ENCODE results near the gene FMOD.
"Not testable (repeated sequence)": the region's sequence is repeated elsewhere in the genome, so short reads cannot be mapped to it uniquely, and the experiment has no call there.

The FMOD gene

DNA sequence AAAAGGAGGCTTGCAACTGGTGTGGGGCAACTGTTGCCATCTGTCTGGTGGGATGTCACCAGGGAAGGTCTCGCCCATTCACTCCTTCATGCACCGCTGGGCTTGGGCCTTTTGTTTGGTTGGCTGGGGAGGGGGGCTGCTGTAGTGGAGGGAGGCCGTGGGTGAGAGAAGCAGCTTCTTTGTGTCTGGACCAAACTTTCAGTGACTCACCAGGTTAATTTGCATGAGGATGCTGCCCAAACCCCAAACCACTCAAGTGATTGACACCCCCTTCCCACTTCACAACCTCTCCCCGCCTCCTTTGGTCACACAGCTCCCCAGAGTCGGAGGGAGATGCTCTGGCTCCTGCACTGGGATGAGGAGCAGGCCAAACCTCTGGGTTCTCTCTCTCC lies 25.9 kb downstream of the FMOD start:
- DNase-seq: peak; percentile 92

- DNase-seq: peak; percentile 52
Observed at GRCh38 chr1:203324105-203325025, 26.6 kb downstream of the FMOD start.

DNA sequence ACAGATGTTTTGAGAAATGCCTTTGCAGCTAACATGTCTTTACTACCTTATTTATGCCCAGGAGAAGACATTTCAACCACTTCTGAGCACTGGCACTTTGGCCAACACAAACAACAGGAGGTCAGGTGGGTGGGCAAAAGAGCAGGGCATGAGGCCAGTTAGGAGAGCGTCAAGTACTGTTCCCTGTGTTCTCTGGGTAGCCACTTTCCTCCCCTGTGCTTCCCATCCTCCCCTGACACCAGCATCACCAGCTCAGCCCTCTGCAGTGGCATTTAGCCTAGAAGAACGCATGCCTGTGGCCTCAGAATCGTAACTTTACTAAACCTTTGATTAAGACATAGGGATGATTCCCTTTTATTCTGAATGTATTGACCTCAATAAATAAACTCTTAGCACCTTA lies 27.3 kb downstream of the FMOD start:
- no peak for DNase-seq

DNA sequence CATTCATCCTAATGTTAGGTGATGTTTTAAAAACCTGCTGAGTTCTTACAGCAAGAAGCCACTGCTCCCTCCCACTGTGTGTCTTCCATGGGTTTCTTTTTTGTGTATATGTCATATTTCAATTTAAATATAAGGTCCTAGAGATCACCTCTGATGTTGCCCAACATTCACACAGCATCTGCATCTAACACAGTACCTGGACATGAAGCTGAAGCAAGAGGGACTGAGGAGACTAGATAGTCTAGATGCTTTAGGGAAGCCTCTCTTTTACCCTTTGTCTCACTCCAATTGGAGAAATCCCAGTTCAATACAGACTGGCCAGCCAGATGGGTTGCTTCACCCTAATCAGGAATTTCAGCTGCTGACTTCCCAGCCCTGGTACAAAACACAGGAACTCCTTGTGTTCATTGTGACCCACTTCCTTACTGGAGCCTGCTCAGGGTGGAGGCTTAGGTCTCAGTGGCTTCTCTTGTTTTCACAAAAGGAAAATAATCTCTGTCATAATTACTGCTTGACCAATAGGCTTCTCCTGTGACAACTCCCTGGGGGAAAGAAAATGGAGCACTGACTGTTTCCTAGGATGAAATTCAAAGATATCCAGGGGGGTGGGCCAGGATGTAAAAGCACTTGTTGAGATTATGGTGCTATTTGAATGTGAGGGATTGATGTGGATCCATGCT lies 28.3 kb downstream of the FMOD start:
- peak; percentile 60 for DNase-seq

DNA sequence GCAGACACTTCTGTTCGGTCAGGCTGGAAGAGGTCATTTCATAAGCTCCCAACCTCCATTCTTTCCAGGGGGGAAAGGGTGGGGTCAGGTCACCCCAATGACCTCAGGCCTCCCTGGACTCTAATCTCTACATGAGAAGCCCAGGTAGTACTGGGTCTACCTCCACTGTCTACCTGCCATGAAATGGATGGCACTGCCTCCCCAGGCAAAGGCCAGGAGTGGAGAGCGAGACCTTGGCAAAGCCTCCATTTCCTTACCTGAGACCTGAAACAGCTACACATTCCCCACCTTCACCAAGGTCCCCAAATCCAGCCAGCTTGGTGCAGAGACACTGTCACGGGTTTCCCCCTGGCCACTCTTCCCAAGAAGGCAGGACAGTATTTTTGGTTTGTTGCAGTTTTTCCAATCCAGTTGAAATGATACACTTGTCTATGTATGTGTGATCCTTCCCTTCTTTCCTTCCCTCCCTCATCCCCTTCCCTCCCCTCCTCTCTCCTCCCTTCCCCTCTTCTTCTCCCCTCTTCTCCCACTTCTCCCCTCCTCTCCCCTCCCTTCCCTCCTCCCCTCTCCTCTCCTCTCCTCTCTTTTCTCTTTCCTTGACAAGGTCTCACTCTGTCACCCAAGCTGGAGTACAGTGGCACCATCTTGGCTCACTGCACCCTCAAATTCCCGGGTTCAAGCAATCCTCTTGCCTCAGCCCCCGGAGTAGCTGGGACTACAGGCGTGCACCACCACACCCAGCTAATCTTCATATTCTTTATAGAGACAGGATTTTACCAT lies 29.5 kb downstream of the FMOD start:
- DNase-seq: no peak

- peak; percentile 99 for DNase-seq
Observed at GRCh38 chr1:203320591-203321272, 30.2 kb downstream of the FMOD start.

GRCh38 chr1:203318229-203318517 lies 32.7 kb downstream of the FMOD start:
- no peak for DNase-seq

DNA sequence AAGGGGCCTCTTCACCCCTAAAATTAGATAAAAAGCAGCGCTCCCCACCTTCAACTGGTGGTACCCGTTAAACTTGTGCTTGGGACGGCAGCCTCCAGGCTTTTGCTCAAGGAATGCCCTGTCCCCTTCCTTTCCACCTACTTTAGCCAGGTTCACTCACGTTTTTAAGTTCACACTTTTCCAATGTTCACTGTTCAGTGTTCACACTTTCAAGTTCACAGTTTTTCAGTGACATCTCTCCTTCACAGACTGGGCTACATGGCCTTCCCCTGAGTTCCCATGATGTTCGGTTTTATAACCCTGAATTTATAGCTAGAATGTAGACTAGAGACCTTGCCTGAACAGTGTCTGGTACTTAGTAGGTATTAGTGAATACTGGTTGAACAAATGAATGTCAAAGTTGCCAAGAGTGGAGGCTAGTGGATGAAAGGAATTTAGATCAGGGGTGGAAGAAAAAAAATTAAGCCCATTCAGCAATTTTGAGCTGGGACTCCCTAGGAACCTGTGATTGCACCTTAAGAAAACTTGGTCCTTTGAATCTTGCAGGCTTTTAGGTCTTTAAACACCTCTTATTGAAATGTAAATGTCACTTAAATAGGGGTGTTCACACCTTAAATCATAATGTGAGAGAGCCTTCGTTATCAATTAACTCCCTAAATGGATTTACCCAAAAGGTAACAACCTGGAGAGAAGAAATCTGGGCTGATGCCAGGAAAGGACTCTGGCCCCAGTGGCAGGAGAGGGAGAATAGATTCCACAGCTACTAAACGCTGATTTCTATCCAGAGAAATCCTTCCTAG lies 33.3 kb downstream of the FMOD start:
- no peak for DNase-seq

DNA sequence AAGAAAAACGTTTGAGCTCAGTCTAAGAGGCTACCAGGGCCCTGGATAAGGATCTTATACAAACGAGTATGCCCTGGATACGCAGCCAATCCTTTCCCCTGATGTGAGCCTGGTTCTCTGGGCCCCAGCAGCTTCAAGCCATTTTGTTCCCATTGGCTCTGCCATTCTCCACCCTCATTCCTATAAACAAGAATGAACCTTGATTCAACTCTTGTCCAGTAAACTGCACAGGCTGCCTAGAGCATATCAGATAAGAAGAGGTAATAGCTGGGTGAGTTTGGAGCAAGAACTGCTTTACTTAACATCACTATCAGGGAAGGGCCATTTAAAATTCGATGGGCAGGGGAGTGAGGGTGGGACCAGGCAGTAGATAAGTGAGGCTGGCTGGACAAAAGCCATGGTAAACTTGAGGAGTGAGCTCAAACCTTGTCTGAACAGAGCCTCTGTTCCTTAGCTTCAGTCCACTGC lies 34.3 kb downstream of the FMOD start:
- no peak for DNase-seq

DNA sequence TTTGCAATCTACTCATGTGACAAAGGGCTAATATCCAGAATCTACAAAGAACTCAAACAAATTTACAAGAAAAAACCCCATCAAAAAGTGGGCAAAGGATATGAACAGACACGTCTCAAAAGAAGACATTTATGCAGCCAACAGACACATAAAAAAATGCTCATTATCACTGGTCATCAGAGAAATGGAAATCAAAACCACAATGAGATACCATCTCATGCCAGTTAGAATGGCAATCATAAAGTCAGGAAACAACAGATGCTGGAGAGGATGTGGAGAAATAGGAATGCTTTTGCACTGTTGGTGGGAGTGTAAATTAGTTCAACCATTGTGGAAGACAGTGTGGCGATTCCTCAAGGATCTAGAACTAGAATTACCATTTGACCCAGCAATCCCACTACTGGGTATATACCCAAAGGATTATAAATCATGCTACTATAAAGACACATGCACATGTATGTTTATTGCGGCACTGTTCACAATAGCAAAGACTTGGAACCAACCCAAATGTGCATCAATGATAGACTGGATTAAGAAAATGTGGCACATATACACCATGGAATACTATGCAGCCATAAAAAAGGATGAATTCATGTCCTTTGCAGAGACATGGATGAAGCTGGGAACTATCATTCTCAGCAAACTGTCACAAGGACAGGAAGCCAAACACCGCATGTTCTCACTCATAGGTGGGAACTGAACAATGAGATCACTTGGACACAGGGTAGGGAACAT lies 36.7 kb downstream of the FMOD start:
- DNase-seq: not testable (repeated sequence)

DNA sequence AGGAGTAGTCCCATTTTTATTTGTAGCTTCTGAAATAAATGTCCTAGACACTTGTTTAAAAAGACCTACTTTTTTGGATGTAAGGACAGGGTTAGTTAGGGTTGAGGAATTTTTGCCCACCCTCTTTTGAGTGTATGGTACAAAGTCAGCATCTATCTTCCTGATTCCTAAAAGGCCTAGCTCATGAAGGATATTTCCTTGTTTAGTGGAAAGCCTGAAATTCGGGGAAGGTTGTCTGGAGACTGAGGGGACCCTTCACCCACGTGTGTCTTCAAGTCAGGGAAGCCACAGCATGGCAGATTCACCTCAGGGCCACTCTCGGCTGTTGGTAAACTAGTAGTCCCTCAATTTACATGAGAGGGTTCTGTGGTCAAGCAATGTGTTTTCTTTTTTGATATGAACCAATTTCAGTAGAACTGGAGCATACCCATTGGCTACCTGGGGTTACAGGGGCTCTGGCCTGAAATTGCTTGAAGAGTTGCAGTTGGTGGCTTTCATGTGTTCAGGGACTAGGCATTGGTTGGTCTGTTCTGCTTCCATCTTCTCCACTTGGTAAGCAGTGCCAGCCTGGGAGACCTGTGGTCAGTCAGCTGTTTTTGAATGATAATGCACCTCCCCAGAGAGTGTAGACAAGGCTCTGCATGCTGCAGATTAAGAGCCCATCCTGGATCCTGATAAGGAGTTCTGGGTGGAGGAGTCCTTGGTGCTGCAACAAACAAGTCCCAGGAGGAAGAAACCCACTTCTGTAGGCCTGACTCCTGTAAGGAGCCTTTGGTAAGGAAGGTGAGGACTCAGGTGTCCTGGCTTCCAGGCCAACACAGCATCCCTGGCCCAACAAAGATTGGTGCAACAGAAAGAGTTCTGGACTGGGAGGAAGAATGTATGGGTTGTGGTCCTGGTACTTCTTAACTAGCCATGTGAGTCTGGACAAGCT lies 39.3 kb downstream of the FMOD start:
- DNase-seq: no peak

GRCh38 chr1:203308923-203309331 lies 42.0 kb downstream of the FMOD start:
- DNase-seq: no peak

- DNase-seq: no peak
Observed at GRCh38 chr1:203308328-203308922, 42.5 kb downstream of the FMOD start.

- DNase-seq: no peak
Observed at GRCh38 chr1:203307641-203308126, 43.2 kb downstream of the FMOD start.

DNA sequence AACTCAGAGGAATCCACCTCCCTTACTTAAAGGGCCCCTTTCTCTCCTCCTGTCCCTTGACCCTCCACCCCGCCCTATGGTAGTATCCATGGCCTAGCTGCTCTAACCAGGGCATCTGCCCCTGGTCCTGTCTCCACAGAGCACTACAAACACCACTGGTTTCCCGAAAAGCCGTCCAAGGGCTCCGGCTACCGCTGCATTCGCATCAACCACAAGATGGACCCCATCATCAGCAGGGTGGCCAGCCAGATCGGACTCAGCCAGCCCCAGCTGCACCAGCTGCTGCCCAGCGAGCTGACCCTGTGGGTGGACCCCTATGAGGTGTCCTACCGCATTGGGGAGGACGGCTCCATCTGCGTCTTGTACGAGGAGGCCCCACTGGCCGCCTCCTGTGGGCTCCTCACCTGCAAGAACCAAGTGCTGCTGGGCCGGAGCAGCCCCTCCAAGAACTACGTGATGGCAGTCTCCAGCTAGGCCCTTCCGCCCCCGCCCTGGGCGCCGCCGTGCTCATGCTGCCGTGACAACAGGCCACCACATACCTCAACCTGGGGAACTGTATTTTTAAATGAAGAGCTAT lies 43.9 kb downstream of the FMOD start:
- no peak for DNase-seq

DNA sequence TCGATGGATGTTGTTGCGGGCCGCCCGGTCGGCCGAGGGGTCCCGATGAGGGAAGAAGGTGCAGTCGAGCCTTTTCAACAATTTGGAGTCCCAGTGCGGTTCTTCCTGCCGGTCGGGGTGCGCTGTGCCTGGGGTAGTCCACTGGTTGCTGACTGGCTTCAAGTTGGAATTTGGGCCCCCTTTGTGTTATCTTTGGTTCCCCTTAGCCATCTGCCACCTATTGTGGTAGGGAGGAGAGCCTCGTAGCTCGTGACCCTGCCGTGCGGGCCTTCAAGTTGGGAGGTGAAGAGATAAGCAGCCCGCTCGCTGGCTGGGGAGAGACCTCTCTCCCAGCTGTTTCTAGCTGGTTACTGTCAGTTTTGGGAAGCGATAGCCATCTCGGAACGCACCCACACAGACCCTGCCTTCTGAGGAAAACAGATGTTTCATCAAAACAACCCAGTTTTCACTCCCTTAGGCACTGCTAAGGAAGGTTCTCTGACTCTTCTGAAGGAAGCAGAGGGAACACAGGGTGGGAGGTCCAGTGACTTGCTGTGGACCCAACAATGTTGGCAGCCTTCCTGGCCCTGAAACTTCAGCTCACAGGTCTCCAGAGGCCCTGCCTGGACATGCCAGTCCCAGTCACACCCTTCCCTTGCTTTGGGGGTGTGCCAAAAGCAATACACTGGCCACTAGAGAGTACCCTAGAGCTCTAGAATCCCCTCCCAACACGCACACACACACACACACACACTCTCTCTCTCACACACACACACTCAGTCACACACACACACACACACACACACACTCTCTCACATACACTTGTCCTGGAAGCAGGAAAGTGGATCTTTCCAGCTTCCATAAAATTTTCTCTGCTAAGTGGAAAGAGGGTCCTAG lies 44.6 kb downstream of the FMOD start:
- peak; percentile 84 for DNase-seq

GRCh38 chr1:203305809-203306088 lies 45.2 kb downstream of the FMOD start:
- DNase-seq: no peak

Measured in DMS153 (cell line).